Naive thymus-derived CD4-positive, alpha-beta T cell (primary cell): ENCODE measurements around the gene MTHFD2L. TPM values are rescaled to one million over a fixed set of nuclear protein-coding genes. Genes with fewer than 3 reads are reported as not detected.

Source experiments
- ATAC-seq: fragments of 150-1000 bp; cut with Tn5 transposase; 2 replicates; pipeline ENCODE4 v1.10.0; 2021; ENCODE audit warnings: mild to moderate bottlenecking, moderate library complexity
- CTCF ChIA-PET: fragments of 350-600 bp; sonication (Branson Sonifier 250); formaldehyde crosslinking; loops from one replicate; lab custom pipeline; 2021; ENCODE audit warnings: antibody characterized with exemption; lab: Charles Lee
- POLR2A ChIA-PET: fragments of 350-600 bp; sonication (Branson Sonifier 250); formaldehyde crosslinking; loops from one replicate; lab custom pipeline; 2021; ENCODE audit warnings: antibody characterized with exemption, inconsistent platforms; lab: Charles Lee
- DNase-seq, 9 donors: peaks; one replicate each; pipeline versions ENCODE4 v3.0.0 to v3.0.0-alpha.2; 2020 to 2022; ENCODE audit warnings: mixed read lengths in 1 of 9
- H3K27ac ChIP-seq: one replicate; pipeline ENCODE4 v1.7.0; 2013; ENCODE audit warnings: mild to moderate bottlenecking, low read depth, low read length, moderate library complexity
- H3K27me3 ChIP-seq, 2 donors: one replicate each; pipeline ENCODE4 v1.7.0; 2013; ENCODE audit warnings: low read length in 2 of 2, mild to moderate bottlenecking in 2 of 2, moderate library complexity in 2 of 2; ENCODE audit not compliant: control insufficient read depth in 2 of 2, insufficient read depth in 2 of 2
- H3K36me3 ChIP-seq, 3 experiments: 1 replicate in 2 of 3; 2 replicates in 1 of 3; pipeline ENCODE4 v1.7.0; 2013; ENCODE audit warnings: low read length in 3 of 3, mild to moderate bottlenecking in 3 of 3, moderate library complexity in 1 of 3; ENCODE audit not compliant: insufficient read depth in 3 of 3, control insufficient read depth in 2 of 3
- H3K4me1 ChIP-seq, 2 donors: one replicate each; pipeline ENCODE4 v1.7.0; 2013; ENCODE audit warnings: low read length in 2 of 2, mild to moderate bottlenecking in 2 of 2, moderate library complexity in 1 of 2; ENCODE audit not compliant: control insufficient read depth in 2 of 2, insufficient read depth in 2 of 2
- H3K4me3 ChIP-seq: 2 replicates; pipeline ENCODE4 v1.7.0; 2013; ENCODE audit warnings: mild to moderate bottlenecking, low read length
- H3K9me3 ChIP-seq, 3 experiments: 1 replicate in 2 of 3; 2 replicates in 1 of 3; pipeline ENCODE4 v1.7.0; 2013; ENCODE audit warnings: low read length in 3 of 3; ENCODE audit not compliant: control insufficient read depth in 2 of 3
- H3K27ac Mint-ChIP-seq, 9 donors: one replicate each; pipeline ENCODE4 v1.8.0; 2020 to 2022; ENCODE audit warnings: mixed read lengths in 9 of 9, mild to moderate bottlenecking in 8 of 9, moderate library complexity in 5 of 9, inconsistent platforms in 2 of 9
- H3K27me3 Mint-ChIP-seq, 5 donors: one replicate each; pipeline ENCODE4 v1.8.0; 2021 to 2022; ENCODE audit warnings: mixed read lengths in 5 of 5, mild to moderate bottlenecking in 1 of 5
- H3K36me3 Mint-ChIP-seq, 5 donors: one replicate each; pipeline ENCODE4 v1.8.0; 2020 to 2022; ENCODE audit warnings: mixed read lengths in 5 of 5, mild to moderate bottlenecking in 3 of 5, inconsistent platforms in 1 of 5
- H3K4me1 Mint-ChIP-seq, 7 donors: one replicate each; pipeline ENCODE4 v1.8.0; 2020 to 2022; ENCODE audit warnings: mixed read lengths in 7 of 7, mild to moderate bottlenecking in 3 of 7, inconsistent platforms in 1 of 7
- H3K4me3 Mint-ChIP-seq, 10 donors: one replicate each; pipeline ENCODE4 v1.8.0; 2020 to 2022; ENCODE audit warnings: mild to moderate bottlenecking in 10 of 10, mixed read lengths in 10 of 10, moderate library complexity in 6 of 10, inconsistent platforms in 2 of 10
- H3K9me3 Mint-ChIP-seq, 11 donors: one replicate each; pipeline ENCODE4 v1.8.0; 2020 to 2022; ENCODE audit warnings: mixed read lengths in 11 of 11, mild to moderate bottlenecking in 4 of 11, inconsistent platforms in 1 of 11, moderate library complexity in 1 of 11
- intact Hi-C, 2 donors: fragments of 100-400 bp; cut with micrococcal nuclease; formaldehyde crosslinking; loops; one replicate each; pipeline ENCODE4 v1.15.1; 2023
- polyA plus RNA-seq, 2 donors: library from polyadenylated mRNA; unstranded; fragments of 300-500 nt; fragmentation: Illumina TruSeq; gene quantifications; one replicate each; pipeline ENCODE4 v1.2.3, GENCODE V29; 2021
- total RNA-seq, 6 experiments: library from RNA in 5 of 6; stranded (reverse) in 5 of 6; gene quantifications; 1 replicate in 5 of 6; 2 replicates in 1 of 6; pipeline ENCODE4 v1.2.3 and lab custom pipeline; 2021 to 2026

Gene MTHFD2L
- total and polyA plus RNA-seq, 7 experiments from 2014 or later, result 2.3 to 13.7 (median 10.2) TPM

GRCh38 chr4:74219240-74219639, 61.3 kb downstream of the MTHFD2L start:
- Histone ChIP-seq H3K4me3 (no peak overlapping the region), H3K4me1 (no peaks in the 10 kb centered on the region), H3K36me3 (no peaks in the 10 kb centered on the region), H3K27ac (no peak overlapping the region), H3K9me3 (no peaks in the 10 kb centered on the region), H3K27me3 (no peaks in the 10 kb centered on the region)
- POLR2A ChIA-PET, result no interaction called here
- CTCF ChIA-PET, result no interaction called here
- DNase-seq (no peak), ATAC-seq (no peak)
- Mint-ChIP-seq H3K27me3 (no peaks in the 10 kb centered on the region), H3K27ac (no peak overlapping the region), H3K9me3 (peaks cover 0 to 4% (median 0%) of the 10 kb centered on the region in 11 donors), H3K36me3 (peaks cover 0 to 15% (median 2%) of the 10 kb centered on the region in 5 donors), H3K4me1 (peaks cover 0 to 4% (median 0%) of the 10 kb centered on the region in 7 donors), H3K4me3 (no peak overlapping the region)
- intact Hi-C loops, result no loop called here

- H3K4me1 Mint-ChIP-seq, result peaks cover 0 to 4% (median 0%) of the 10 kb centered on the region in 7 donors
- H3K27me3 Mint-ChIP-seq, result no peaks in the 10 kb centered on the region
- no peaks in the 10 kb centered on the region for H3K36me3 ChIP-seq
- ChIA-PET POLR2A (no interaction called here), CTCF (interaction anchor here (1.0 kb wide), 1 partner anchor 8 kb away, joined by 3 read pairs; no protein-coding TSS in a partner anchor)
- no peak for DNase-seq
- no peaks in the 10 kb centered on the region for H3K4me1 ChIP-seq
- ATAC-seq, result no peak
- no peak overlapping the region for H3K4me3 ChIP-seq
- no peaks in the 10 kb centered on the region for H3K27me3 ChIP-seq
- no peak overlapping the region for H3K27ac Mint-ChIP-seq
- H3K4me3 Mint-ChIP-seq, result no peak overlapping the region
- H3K9me3 Mint-ChIP-seq, result peaks cover 0 to 4% (median 0%) of the 10 kb centered on the region in 11 donors
- H3K9me3 ChIP-seq, result no peaks in the 10 kb centered on the region
- no peak overlapping the region for H3K27ac ChIP-seq
- H3K36me3 Mint-ChIP-seq, result peaks cover 0 to 16% (median 2%) of the 10 kb centered on the region in 5 donors
- intact Hi-C loops, result no loop called here
These were observed 65.2 kb downstream of the MTHFD2L start for GRCh38 chr4:74223098-74223497.

GRCh38 chr4:74223801-74224200, 65.9 kb downstream of the MTHFD2L start:
- Mint-ChIP-seq H3K36me3 (peaks cover 0 to 16% (median 2%) of the 10 kb centered on the region in 5 donors), H3K9me3 (peaks cover 0 to 4% (median 0%) of the 10 kb centered on the region in 11 donors), H3K27me3 (no peaks in the 10 kb centered on the region), H3K4me3 (no peak overlapping the region), H3K4me1 (peaks cover 0 to 4% (median 0%) of the 10 kb centered on the region in 7 donors), H3K27ac (no peak overlapping the region)
- Histone ChIP-seq H3K27me3 (no peaks in the 10 kb centered on the region), H3K36me3 (no peaks in the 10 kb centered on the region), H3K4me1 (no peaks in the 10 kb centered on the region), H3K27ac (no peak overlapping the region), H3K4me3 (no peak overlapping the region), H3K9me3 (no peaks in the 10 kb centered on the region)
- POLR2A ChIA-PET, result no interaction called here
- CTCF ChIA-PET, result interaction anchor here (1.0 kb wide), 1 partner anchor 8 kb away, joined by 3 read pairs; no protein-coding TSS in a partner anchor
- DNase-seq (no peak), ATAC-seq (peak; percentile 61)
- intact Hi-C loops, result no loop called here

- ChIA-PET POLR2A (no interaction called here), CTCF (interaction anchor here (0.6 to 2.8 kb wide), 14 partner anchors 9 to 446 kb away, joined by 3 to 15 read pairs (median 4); partner anchors contain the start of gene EPGN)
- H3K9me3 ChIP-seq, result no peaks in the 10 kb centered on the region
- Mint-ChIP-seq H3K9me3 (peaks cover 0 to 2% (median 0%) of the 10 kb centered on the region in 11 donors), H3K27ac (peak overlapping the region in 1 of 9 donors; percentile 15), H3K4me1 (peaks cover 0 to 7% (median 0%) of the 10 kb centered on the region in 7 donors), H3K4me3 (no peak overlapping the region), H3K36me3 (peaks cover 0 to 7% (median 0%) of the 10 kb centered on the region in 5 donors), H3K27me3 (no peaks in the 10 kb centered on the region)
- DNase-seq, result peak; percentile 37 to 79 (median 68)
- intact Hi-C loops, result loop anchor here (1.0 kb wide), 5 partner anchors 82 to 446 kb away; no protein-coding TSS in a partner anchor
- no peaks in the 10 kb centered on the region for H3K27me3 ChIP-seq
- H3K4me3 ChIP-seq, result no peak overlapping the region
- peak; percentile 76 for ATAC-seq
- H3K27ac ChIP-seq, result no peak overlapping the region
- H3K4me1 ChIP-seq, result no peaks in the 10 kb centered on the region
- H3K36me3 ChIP-seq, result no peaks in the 10 kb centered on the region
These were observed 71.0 kb downstream of the MTHFD2L start for GRCh38 chr4:74228691-74229640.

GRCh38 chr4:74230902-74231499, 73.1 kb downstream of the MTHFD2L start:
- ChIA-PET CTCF (interaction anchor here (0.9 to 1.1 kb wide), 2 partner anchors 8 to 78 kb away, joined by 3 read pairs; no protein-coding TSS in a partner anchor), POLR2A (no interaction called here)
- Mint-ChIP-seq H3K4me1 (peaks cover 4 to 14% (median 6%) of the 10 kb centered on the region in 7 donors), H3K4me3 (no peak overlapping the region), H3K27me3 (no peaks in the 10 kb centered on the region), H3K9me3 (peaks cover 0 to 2% (median 0%) of the 10 kb centered on the region in 11 donors), H3K36me3 (peaks cover 0 to 4% (median 2%) of the 10 kb centered on the region in 5 donors), H3K27ac (no peak overlapping the region)
- no peak overlapping the region for H3K27ac ChIP-seq
- no peaks in the 10 kb centered on the region for H3K4me1 ChIP-seq
- H3K36me3 ChIP-seq, result no peaks in the 10 kb centered on the region
- ATAC-seq (peak; percentile 86), DNase-seq (no peak)
- H3K4me3 ChIP-seq, result no peak overlapping the region
- H3K9me3 ChIP-seq, result no peaks in the 10 kb centered on the region
- intact Hi-C loops, result no loop called here
- H3K27me3 ChIP-seq, result no peaks in the 10 kb centered on the region

- Mint-ChIP-seq H3K9me3 (peaks cover 0 to 5% (median 0%) of the 10 kb centered on the region in 11 donors), H3K36me3 (peaks cover 0 to 11% (median 4%) of the 10 kb centered on the region in 5 donors), H3K4me3 (no peak overlapping the region), H3K4me1 (peaks cover 4 to 12% (median 6%) of the 10 kb centered on the region in 7 donors), H3K27ac (no peak overlapping the region), H3K27me3 (no peaks in the 10 kb centered on the region)
- Histone ChIP-seq H3K36me3 (no peaks in the 10 kb centered on the region), H3K4me3 (no peak overlapping the region), H3K9me3 (no peaks in the 10 kb centered on the region), H3K27me3 (no peaks in the 10 kb centered on the region), H3K4me1 (no peaks in the 10 kb centered on the region), H3K27ac (no peak overlapping the region)
- ChIA-PET POLR2A (no interaction called here), CTCF (no interaction called here)
- intact Hi-C loops, result no loop called here
- no peak for DNase-seq
- ATAC-seq, result no peak
These were observed 77.2 kb downstream of the MTHFD2L start for GRCh38 chr4:74235135-74235534.
